Astrocyte (in vitro differentiated cells and primary cell): ENCODE measurements around the gene TBC1D14. TPM values are rescaled to one million over a fixed set of nuclear protein-coding genes. Genes with fewer than 3 reads are reported as not detected.

ENCODE experiments used
- DNase-seq: peaks from one replicate; pipeline ENCODE4 v3.0.0-alpha.2; 2010; ENCODE audit warnings: low read depth
- FAIRE-seq: peaks from 2 replicates; lab custom pipeline; 2011; peaks lifted over from hg19 to GRCh38; lab: Jason Lieb, UNC
- H2AFZ ChIP-seq: 2 replicates; pipeline ENCODE4 v1.6.0; 2012; ENCODE audit warnings: low read depth, low read length, inconsistent platforms
- H3K27ac ChIP-seq: 2 replicates; pipeline ENCODE4 v1.5.1; 2011; ENCODE audit warnings: low read depth, low read length, inconsistent platforms
- H3K27me3 ChIP-seq: 2 replicates; pipeline ENCODE4 v1.6.0; 2011; ENCODE audit warnings: low read length, inconsistent platforms; ENCODE audit not compliant: insufficient read depth
- H3K36me3 ChIP-seq: 2 replicates; pipeline ENCODE4 v1.5.1; 2011; ENCODE audit warnings: low read length, inconsistent platforms; ENCODE audit not compliant: insufficient read depth
- H3K4me1 ChIP-seq: 2 replicates; pipeline ENCODE4 v1.5.1; 2011; ENCODE audit warnings: low read length, inconsistent platforms; ENCODE audit not compliant: insufficient read depth
- H3K4me2 ChIP-seq: 2 replicates; pipeline ENCODE4 v1.6.0; 2012; ENCODE audit warnings: low read length, inconsistent platforms
- H3K4me3 ChIP-seq: 2 replicates; pipeline ENCODE4 v1.5.1; 2011; ENCODE audit warnings: low read depth, mild to moderate bottlenecking, low read length, inconsistent platforms; ENCODE audit not compliant: insufficient read depth
- H3K79me2 ChIP-seq: 2 replicates; pipeline ENCODE4 v1.6.0; 2012; ENCODE audit warnings: mild to moderate bottlenecking, low read length, inconsistent platforms; ENCODE audit not compliant: insufficient read depth
- H3K9ac ChIP-seq: 2 replicates; pipeline ENCODE4 v1.6.0; 2012; ENCODE audit warnings: mild to moderate bottlenecking, low read length, inconsistent platforms
- H3K9me3 ChIP-seq: 2 replicates; pipeline ENCODE4 v1.5.1; 2012; ENCODE audit warnings: low read depth, mild to moderate bottlenecking, low read length, inconsistent platforms; ENCODE audit not compliant: insufficient read depth
- H4K20me1 ChIP-seq: 2 replicates; pipeline ENCODE4 v1.6.0; 2012; ENCODE audit warnings: low read length, inconsistent platforms; ENCODE audit not compliant: insufficient read depth
- H3K27ac Mint-ChIP-seq: one replicate; pipeline ENCODE4 v1.8.0; 2021; ENCODE audit warnings: mild to moderate bottlenecking, mixed read lengths; ENCODE audit not compliant: unreplicated experiment
- H3K27me3 Mint-ChIP-seq: one replicate; pipeline ENCODE4 v1.8.0; 2021; ENCODE audit warnings: low read depth, mixed read lengths; ENCODE audit not compliant: unreplicated experiment
- H3K36me3 Mint-ChIP-seq: one replicate; pipeline ENCODE4 v1.8.0; 2021; ENCODE audit warnings: low read depth, mixed read lengths; ENCODE audit not compliant: unreplicated experiment
- H3K4me1 Mint-ChIP-seq: one replicate; pipeline ENCODE4 v1.8.0; 2021; ENCODE audit warnings: low read depth, mixed read lengths; ENCODE audit not compliant: unreplicated experiment
- H3K4me3 Mint-ChIP-seq: one replicate; pipeline ENCODE4 v1.8.0; 2021; ENCODE audit warnings: mild to moderate bottlenecking, moderate library complexity, mixed read lengths; ENCODE audit not compliant: unreplicated experiment
- H3K9me3 Mint-ChIP-seq: one replicate; pipeline ENCODE4 v1.8.0; 2021; ENCODE audit warnings: mild to moderate bottlenecking, mixed read lengths; ENCODE audit not compliant: unreplicated experiment
- EZH2 ChIP-seq: IDR thresholded peaks from 2 replicates; pipeline ENCODE4 v1.6.1; 2012; ENCODE audit warnings: mild to moderate bottlenecking, low read length, inconsistent platforms; ENCODE audit not compliant: insufficient read depth
- total RNA-seq: library from RNA; stranded (reverse); gene quantifications from 2 replicates; pipeline ENCODE4 v1.2.1, GENCODE V29; 2021
- TF ChIP-seq, protein P1 (sequence below): IDR thresholded peaks from 2 replicates; pipeline ENCODE4 v1.5.1; 2011; ENCODE audit warnings: low read depth, mild to moderate bottlenecking, inconsistent platforms, low read length, moderate library complexity; ENCODE audit not compliant: insufficient read depth

TBC1D14 gene
- total RNA-seq, 1 donor from 2014 or later, result 30.4 TPM

DNA sequence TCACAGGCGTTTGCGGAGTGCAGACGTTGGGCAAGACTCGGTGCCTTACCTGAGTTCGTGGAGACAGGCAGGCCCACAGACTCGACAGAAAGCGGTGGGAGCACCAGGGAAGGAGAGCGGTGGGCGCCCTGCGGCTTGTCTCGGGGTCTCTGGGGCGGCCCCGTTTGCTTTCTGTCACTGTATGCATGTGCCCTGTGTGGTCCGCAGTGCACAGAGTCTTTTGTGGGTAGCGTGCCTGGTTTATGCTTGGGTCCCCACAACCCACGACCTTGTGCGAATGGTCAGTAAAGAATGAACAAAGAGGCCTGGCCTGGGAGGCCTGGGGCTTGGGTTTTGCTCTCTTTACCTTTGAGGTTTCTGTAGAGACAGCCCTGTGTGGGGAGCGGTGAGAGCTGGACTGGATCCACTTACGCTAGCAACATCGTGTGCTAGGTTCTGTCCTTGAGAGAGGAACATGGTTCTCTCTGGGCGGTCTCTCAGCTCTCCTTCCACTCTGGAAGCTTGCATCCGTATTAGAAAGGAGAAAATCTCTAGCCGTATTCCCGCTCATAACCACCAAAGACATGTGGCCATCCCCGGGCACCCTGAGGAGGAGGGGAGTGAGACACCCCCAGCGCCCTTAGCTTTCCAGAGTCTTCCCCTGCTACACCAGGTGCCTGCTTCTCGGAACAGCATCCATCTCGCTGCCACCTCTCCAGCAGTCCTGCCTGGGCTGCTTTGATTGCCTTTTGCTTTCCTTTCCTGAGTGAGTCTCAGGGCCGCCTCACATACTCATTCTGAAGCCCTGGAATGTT is 134.7 kb downstream of the TBC1D14 start:
- Histone ChIP-seq H3K9ac (peak overlapping the region; percentile 95), H2AFZ (peak overlapping the region; percentile 95), H4K20me1 (peaks cover 55% of the 10 kb centered on the region), H3K27me3 (no peaks in the 10 kb centered on the region), H3K79me2 (peaks cover 58% of the 10 kb centered on the region), H3K4me1 (peaks cover 21% of the 10 kb centered on the region), H3K36me3 (no peaks in the 10 kb centered on the region), H3K27ac (peak overlapping the region; percentile 64), H3K4me3 (peak overlapping the region; percentile 86), H3K4me2 (peak overlapping the region; percentile 100), H3K9me3 (no peaks in the 10 kb centered on the region)
- no peaks in the 10 kb centered on the region for H3K9me3 Mint-ChIP-seq
- no peak for FAIRE-seq
- DNase-seq, result no peak
- H3K27ac Mint-ChIP-seq, result peak overlapping the region; percentile 41
- H3K36me3 Mint-ChIP-seq, result peaks cover 10% of the 10 kb centered on the region
- H3K27me3 Mint-ChIP-seq, result no peaks in the 10 kb centered on the region
- peak overlapping the region; percentile 90 for H3K4me3 Mint-ChIP-seq
- TF ChIP-seq EZH2, result no peak
- TF ChIP-seq, protein P1, sequence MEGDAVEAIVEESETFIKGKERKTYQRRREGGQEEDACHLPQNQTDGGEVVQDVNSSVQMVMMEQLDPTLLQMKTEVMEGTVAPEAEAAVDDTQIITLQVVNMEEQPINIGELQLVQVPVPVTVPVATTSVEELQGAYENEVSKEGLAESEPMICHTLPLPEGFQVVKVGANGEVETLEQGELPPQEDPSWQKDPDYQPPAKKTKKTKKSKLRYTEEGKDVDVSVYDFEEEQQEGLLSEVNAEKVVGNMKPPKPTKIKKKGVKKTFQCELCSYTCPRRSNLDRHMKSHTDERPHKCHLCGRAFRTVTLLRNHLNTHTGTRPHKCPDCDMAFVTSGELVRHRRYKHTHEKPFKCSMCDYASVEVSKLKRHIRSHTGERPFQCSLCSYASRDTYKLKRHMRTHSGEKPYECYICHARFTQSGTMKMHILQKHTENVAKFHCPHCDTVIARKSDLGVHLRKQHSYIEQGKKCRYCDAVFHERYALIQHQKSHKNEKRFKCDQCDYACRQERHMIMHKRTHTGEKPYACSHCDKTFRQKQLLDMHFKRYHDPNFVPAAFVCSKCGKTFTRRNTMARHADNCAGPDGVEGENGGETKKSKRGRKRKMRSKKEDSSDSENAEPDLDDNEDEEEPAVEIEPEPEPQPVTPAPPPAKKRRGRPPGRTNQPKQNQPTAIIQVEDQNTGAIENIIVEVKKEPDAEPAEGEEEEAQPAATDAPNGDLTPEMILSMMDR, result no peak
- H3K4me1 Mint-ChIP-seq, result peaks cover 30% of the 10 kb centered on the region

DNA sequence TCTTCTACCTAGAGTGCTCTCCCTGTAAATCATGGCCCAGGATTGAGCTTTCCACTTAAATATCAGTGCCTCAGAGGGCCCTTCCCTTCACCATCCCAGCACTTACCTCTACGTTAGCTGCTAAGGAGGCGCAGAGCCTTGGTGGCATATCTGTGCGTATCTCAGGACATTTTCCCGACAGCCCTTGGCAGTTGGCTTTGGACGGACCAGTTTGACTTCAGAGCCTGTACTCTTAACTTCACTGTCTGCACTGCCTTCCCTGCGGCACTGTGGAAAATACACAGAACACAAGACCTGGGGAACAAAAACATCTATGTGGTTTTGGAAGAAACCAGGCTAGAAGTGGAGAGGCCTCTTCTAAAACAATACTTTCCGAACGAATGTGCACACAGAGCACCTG is 135.9 kb downstream of the TBC1D14 start:
- no peak overlapping the region for H2AFZ ChIP-seq
- H3K9me3 ChIP-seq, result no peaks in the 10 kb centered on the region
- peak overlapping the region; percentile 1 for H3K27ac Mint-ChIP-seq
- peak overlapping the region; percentile 72 for H3K4me3 Mint-ChIP-seq
- H3K36me3 ChIP-seq, result no peaks in the 10 kb centered on the region
- peaks cover 70% of the 10 kb centered on the region for H3K79me2 ChIP-seq
- no peak for FAIRE-seq
- peaks cover 21% of the 10 kb centered on the region for H3K4me1 ChIP-seq
- no peak for TF ChIP-seq EZH2
- TF ChIP-seq, protein P1, result no peak
- no peak for DNase-seq
- peaks cover 30% of the 10 kb centered on the region for H3K4me1 Mint-ChIP-seq
- no peak overlapping the region for H3K27ac ChIP-seq
- no peaks in the 10 kb centered on the region for H3K27me3 Mint-ChIP-seq
- peak overlapping the region; percentile 100 for H3K4me2 ChIP-seq
- H3K9me3 Mint-ChIP-seq, result no peaks in the 10 kb centered on the region
- H3K4me3 ChIP-seq, result no peak overlapping the region
- H3K9ac ChIP-seq, result no peak overlapping the region
- peaks cover 10% of the 10 kb centered on the region for H3K36me3 Mint-ChIP-seq
- no peaks in the 10 kb centered on the region for H3K27me3 ChIP-seq
- H4K20me1 ChIP-seq, result peaks cover 68% of the 10 kb centered on the region
